OCI-LY3 (cell line): ENCODE data around the gene ATP10B.

Experiments used
- CTCF ChIP-seq: fragments of 200-600, 300-600 bp; sonication (generic); IDR thresholded peaks from 2 replicates; pipeline ENCODE4 v1.5.1; 2014; ENCODE audit warnings: antibody characterized with exemption, low read length, low read depth
- EZH2phosphoT487 ChIP-seq: fragments of 200-600 bp; shearing (Covaris generic); IDR thresholded peaks from 2 replicates; pipeline ENCODE4 v1.6.1; 2018; ENCODE audit warnings: antibody characterized with exemption, mixed run types, low read depth

- no peak for TF ChIP-seq CTCF
- TF ChIP-seq EZH2phosphoT487: no peak
These were observed 337.1 kb downstream of the ATP10B start for GRCh38 chr5:160514866-160515265.
